Measurements from ENCODE around the gene FRS3. TPM values are rescaled to one million over a fixed set of nuclear protein-coding genes. Genes with fewer than 3 reads are reported as not detected.

FRS3 gene
- total RNA-seq, 5 donors from 2014 or later (not counting 1 experiment from before 2014, with no cell fraction given): 5.2 to 10.4 (median 8.9) TPM

- Histone ChIP-seq H3K36me3 (ENCODE audit: control insufficient read depth in 2 of 2, extremely low read depth in 1 of 2, insufficient read depth in 1 of 2, low read length in 1 of 2) (peaks cover 0 to 4% of the 10 kb centered on the region in 2 donors), H3K27me3 (replicated peaks in 1 of 2; ENCODE audit: control insufficient read depth in 2 of 2, extremely low read depth in 1 of 2, insufficient read depth in 2 of 2, low read length in 1 of 2) (peaks cover 0 to 21% of the 10 kb centered on the region in 2 experiments), H3K4me3 (ENCODE audit: control insufficient read depth in 1 of 2, extremely low read depth in 1 of 2, low read length in 1 of 2) (no peak overlapping the region), H3K9me3 (no peaks in the 10 kb centered on the region), H3K4me1 (ENCODE audit: control insufficient read depth in 1 of 2, extremely low read depth in 1 of 2, insufficient read depth in 2 of 2, low read length in 2 of 2) (peaks cover 11 to 32% of the 10 kb centered on the region in 2 experiments), H3K27ac (ENCODE audit: low read length) (no peak overlapping the region)
- no peak for DNase-seq
- no peak for ATAC-seq (replicated peaks in 1 of 4)
- H3K4me3 Mint-ChIP-seq: peak overlapping the region; percentile 47 to 71 (median 70)
- no peak overlapping the region for H3K27ac Mint-ChIP-seq
- H3K4me1 Mint-ChIP-seq: peaks cover 14 to 33% (median 19%) of the 10 kb centered on the region in 3 donors
- peaks cover 5% of the 10 kb centered on the region in 2 donors for H3K27me3 Mint-ChIP-seq
- H3K9me3 Mint-ChIP-seq: no peaks in the 10 kb centered on the region
- ChIA-PET POLR2A (no interaction called here), CTCF (interaction anchor here (0.6 to 0.9 kb wide), 4 partner anchors 78 to 331 kb away, joined by 3 to 4 read pairs (median 3); partner anchors contain the start of genes BYSL (in 1 of the 2) and MED20 (in 1 of the 2))
- H3K36me3 Mint-ChIP-seq: no peaks in the 10 kb centered on the region
- WGBS (ENCODE audit: insufficient coverage): 83% methylated on average over 1 of the region's 3 CpGs
Observed at GRCh38 chr6:41781366-41781730, 1.6 kb upstream of the FRS3 start.

- ChIA-PET POLR2A (no interaction called here), CTCF (interaction anchor here in 1 of 2 donors (0.9 to 1.7 kb wide), 3 partner anchors 141 to 434 kb away, joined by 3 to 6 read pairs (median 5); partner anchors contain the start of genes BYSL and MED20)
- peaks cover 8 to 26% of the 10 kb centered on the region in 2 experiments for H3K4me1 ChIP-seq (ENCODE audit: control insufficient read depth in 1 of 2, extremely low read depth in 1 of 2, insufficient read depth in 2 of 2, low read length in 2 of 2)
- H3K36me3 ChIP-seq (ENCODE audit: control insufficient read depth in 2 of 2, extremely low read depth in 1 of 2, insufficient read depth in 1 of 2, low read length in 1 of 2): peaks cover 0 to 4% of the 10 kb centered on the region in 2 donors
- peak within 1 kb of the TSS in 1 of 2 donors; percentile 34 for H3K27ac Mint-ChIP-seq
- DNase-seq (no peak), ATAC-seq (replicated peaks in 1 of 4) (no peak)
- no peaks in the 10 kb centered on the region for H3K9me3 Mint-ChIP-seq
- 4% methylated on average over 18 of the region's 36 CpGs for WGBS (ENCODE audit: insufficient coverage)
- H3K27me3 ChIP-seq (replicated peaks in 1 of 2; ENCODE audit: control insufficient read depth in 2 of 2, extremely low read depth in 1 of 2, insufficient read depth in 2 of 2, low read length in 1 of 2): peaks cover 0 to 21% of the 10 kb centered on the region in 2 experiments
- H3K4me1 Mint-ChIP-seq: peaks cover 14 to 30% (median 16%) of the 10 kb centered on the region in 3 donors
- peak within 1 kb of the TSS; percentile 80 to 86 (median 82) for H3K4me3 Mint-ChIP-seq
- H3K9me3 ChIP-seq: no peaks in the 10 kb centered on the region
- H3K4me3 ChIP-seq (ENCODE audit: control insufficient read depth in 1 of 2, extremely low read depth in 1 of 2, low read length in 1 of 2): peak within 1 kb of the TSS; percentile 67 to 92
- H3K36me3 Mint-ChIP-seq: no peaks in the 10 kb centered on the region
- no peak within 1 kb of the TSS for H3K27ac ChIP-seq (ENCODE audit: low read length)
- peaks cover 5% of the 10 kb centered on the region in 2 donors for H3K27me3 Mint-ChIP-seq
Observed at GRCh38 chr6:41780551-41781365, 1.1 kb upstream of the FRS3 start, which contains the start of gene PRICKLE4. TSS of gene PRICKLE4 (plus strand) at chr6:41780782. CDS start at chr6:41783474, 2,692 bp downstream.

GRCh38 chr6:41779336-41779735 lies 364 bp downstream of the FRS3 start:
- Mint-ChIP-seq H3K27ac (peak overlapping the region; percentile 66 to 80), H3K9me3 (no peaks in the 10 kb centered on the region), H3K36me3 (peaks cover 9% of the 10 kb centered on the region), H3K27me3 (peaks cover 5% of the 10 kb centered on the region in 2 donors), H3K4me1 (peaks cover 14 to 24% (median 16%) of the 10 kb centered on the region in 3 donors), H3K4me3 (peak overlapping the region; percentile 77 to 86 (median 85))
- Histone ChIP-seq H3K27ac (ENCODE audit: low read length) (no peak overlapping the region), H3K27me3 (replicated peaks in 1 of 2; ENCODE audit: control insufficient read depth in 2 of 2, extremely low read depth in 1 of 2, insufficient read depth in 2 of 2, low read length in 1 of 2) (peaks cover 0 to 21% of the 10 kb centered on the region in 2 experiments), H3K9me3 (no peaks in the 10 kb centered on the region), H3K4me1 (ENCODE audit: control insufficient read depth in 1 of 2, extremely low read depth in 1 of 2, insufficient read depth in 2 of 2, low read length in 2 of 2) (peaks cover 8 to 23% of the 10 kb centered on the region in 2 experiments), H3K4me3 (ENCODE audit: control insufficient read depth in 1 of 2, extremely low read depth in 1 of 2, low read length in 1 of 2) (peak overlapping the region; percentile 46 to 48), H3K36me3 (ENCODE audit: control insufficient read depth in 2 of 2, extremely low read depth in 1 of 2, insufficient read depth in 1 of 2, low read length in 1 of 2) (peaks cover 9 to 13% of the 10 kb centered on the region in 2 donors)
- WGBS (ENCODE audit: insufficient coverage): 12% methylated on average over 16 of the region's 16 CpGs
- peak in 1 of 4 experiments; percentile 1 for ATAC-seq (replicated peaks in 1 of 4)
- peak in 1 of 35 experiments; percentile 3 for DNase-seq
- POLR2A ChIA-PET: no interaction called here
- CTCF ChIA-PET: interaction anchor here in 1 of 2 donors (0.7 to 1.7 kb wide), 7 partner anchors 45 to 768 kb away, joined by 3 to 6 read pairs (median 4); partner anchors contain the start of genes BYSL and MED20

- Histone ChIP-seq H3K4me3 (ENCODE audit: control insufficient read depth in 1 of 2, extremely low read depth in 1 of 2, low read length in 1 of 2) (no peak overlapping the region), H3K27ac (ENCODE audit: low read length) (no peak overlapping the region), H3K4me1 (ENCODE audit: control insufficient read depth in 1 of 2, extremely low read depth in 1 of 2, insufficient read depth in 2 of 2, low read length in 2 of 2) (peaks cover 8 to 23% of the 10 kb centered on the region in 2 experiments), H3K9me3 (no peaks in the 10 kb centered on the region), H3K27me3 (replicated peaks in 1 of 2; ENCODE audit: control insufficient read depth in 2 of 2, extremely low read depth in 1 of 2, insufficient read depth in 2 of 2, low read length in 1 of 2) (peaks cover 0 to 21% of the 10 kb centered on the region in 2 experiments), H3K36me3 (ENCODE audit: control insufficient read depth in 2 of 2, extremely low read depth in 1 of 2, insufficient read depth in 1 of 2, low read length in 1 of 2) (peaks cover 9 to 17% of the 10 kb centered on the region in 2 donors)
- CTCF ChIA-PET: interaction anchor here (0.6 to 0.9 kb wide), 5 partner anchors 8 to 694 kb away, joined by 3 to 5 read pairs (median 3); partner anchors contain the start of genes BYSL (in 1 of the 2), MED20 (in 1 of the 2) and TOMM6 (in 1 of the 2)
- no peak for DNase-seq
- no peak for ATAC-seq (replicated peaks in 1 of 4)
- peak overlapping the region; percentile 77 to 86 (median 85) for H3K4me3 Mint-ChIP-seq
- POLR2A ChIA-PET: no interaction called here
- H3K4me1 Mint-ChIP-seq: peaks cover 14 to 23% (median 16%) of the 10 kb centered on the region in 3 donors
- H3K36me3 Mint-ChIP-seq: peaks cover 13% of the 10 kb centered on the region
- H3K27me3 Mint-ChIP-seq: peaks cover 5% of the 10 kb centered on the region in 2 donors
- no CpG with 5 or more reads among the region's 6 CpGs for WGBS (ENCODE audit: insufficient coverage)
- H3K9me3 Mint-ChIP-seq: no peaks in the 10 kb centered on the region
- H3K27ac Mint-ChIP-seq: peak overlapping the region; percentile 66 to 80
Observed at GRCh38 chr6:41778895-41779294, 805 bp downstream of the FRS3 start.

- no peaks in the 10 kb centered on the region for H3K9me3 ChIP-seq
- H3K27ac ChIP-seq (ENCODE audit: low read length): no peak overlapping the region
- peaks cover 0 to 18% of the 10 kb centered on the region in 2 experiments for H3K27me3 ChIP-seq (replicated peaks in 1 of 2; ENCODE audit: control insufficient read depth in 2 of 2, extremely low read depth in 1 of 2, insufficient read depth in 2 of 2, low read length in 1 of 2)
- WGBS (ENCODE audit: insufficient coverage): no CpG with 5 or more reads among the region's 5 CpGs
- H3K36me3 ChIP-seq (ENCODE audit: control insufficient read depth in 2 of 2, extremely low read depth in 1 of 2, insufficient read depth in 1 of 2, low read length in 1 of 2): peaks cover 13 to 17% of the 10 kb centered on the region in 2 donors
- no peak overlapping the region for H3K4me3 ChIP-seq (ENCODE audit: control insufficient read depth in 1 of 2, extremely low read depth in 1 of 2, low read length in 1 of 2)
- H3K4me1 ChIP-seq (ENCODE audit: control insufficient read depth in 1 of 2, extremely low read depth in 1 of 2, insufficient read depth in 2 of 2, low read length in 2 of 2): peaks cover 8 to 23% of the 10 kb centered on the region in 2 experiments
- Mint-ChIP-seq H3K4me3 (peak overlapping the region in 2 of 3 donors; percentile 21 to 85), H3K9me3 (no peaks in the 10 kb centered on the region), H3K27me3 (peaks cover 5% of the 10 kb centered on the region in 2 donors), H3K27ac (no peak overlapping the region), H3K36me3 (peaks cover 13% of the 10 kb centered on the region), H3K4me1 (peaks cover 14 to 23% (median 16%) of the 10 kb centered on the region in 3 donors)
- ATAC-seq (replicated peaks in 1 of 4) (no peak), DNase-seq (no peak)
- CTCF ChIA-PET: interaction anchor here in 1 of 2 donors (0.6 to 1.8 kb wide), 5 partner anchors 9 to 689 kb away, joined by 3 to 4 read pairs (median 4); partner anchors contain the start of gene TOMM6
- POLR2A ChIA-PET: no interaction called here
Observed at GRCh38 chr6:41777551-41778285, 2.0 kb downstream of the FRS3 start.

Data from T-cell (primary cell).